ENCODE results near the gene CASQ2.

CASQ2 gene

GRCh38 chr1:115678141-115678540, 90.4 kb downstream of the CASQ2 start:
- H3K4me3 ChIP-seq (ENCODE audit: low read length) = no peak overlapping the region
- TF ChIP-seq ZNF274 (IDR thresholded peaks at IDR 0.05; ENCODE audit: low read depth, low read length) = no peak

- H3K4me3 ChIP-seq (ENCODE audit: low read length) = no peak overlapping the region
- no peak for TF ChIP-seq ZNF274 (IDR thresholded peaks at IDR 0.05; ENCODE audit: low read depth, low read length)
Measured at GRCh38 chr1:115677565-115677964, 90.9 kb downstream of the CASQ2 start.

GRCh38 chr1:115677182-115677555, 91.3 kb downstream of the CASQ2 start:
- TF ChIP-seq ZNF274 (IDR thresholded peaks at IDR 0.05; ENCODE audit: low read depth, low read length) = no peak
- H3K4me3 ChIP-seq (ENCODE audit: low read length) = no peak overlapping the region

GRCh38 chr1:115676498-115677181, 91.9 kb downstream of the CASQ2 start:
- TF ChIP-seq ZNF274 (IDR thresholded peaks at IDR 0.05; ENCODE audit: low read depth, low read length) = no peak
- no peak overlapping the region for H3K4me3 ChIP-seq (ENCODE audit: low read length)

- TF ChIP-seq ZNF274 (IDR thresholded peaks at IDR 0.05; ENCODE audit: low read depth, low read length) = no peak
- H3K4me3 ChIP-seq (ENCODE audit: low read length) = no peak overlapping the region
Measured at GRCh38 chr1:115672224-115673009, 96.1 kb downstream of the CASQ2 start.

GRCh38 chr1:115671176-115671934, 97.2 kb downstream of the CASQ2 start:
- H3K4me3 ChIP-seq (ENCODE audit: low read length) = no peak overlapping the region
- no peak for TF ChIP-seq ZNF274 (IDR thresholded peaks at IDR 0.05; ENCODE audit: low read depth, low read length)

GRCh38 chr1:115670476-115671175, 97.9 kb downstream of the CASQ2 start:
- no peak overlapping the region for H3K4me3 ChIP-seq (ENCODE audit: low read length)
- no peak for TF ChIP-seq ZNF274 (IDR thresholded peaks at IDR 0.05; ENCODE audit: low read depth, low read length)

- no peak overlapping the region for H3K4me3 ChIP-seq (ENCODE audit: low read length)
- TF ChIP-seq ZNF274 (IDR thresholded peaks at IDR 0.05; ENCODE audit: low read depth, low read length) = no peak
Measured at GRCh38 chr1:115669886-115670285, 98.6 kb downstream of the CASQ2 start.

GRCh38 chr1:115669002-115669673, 99.4 kb downstream of the CASQ2 start:
- no peak overlapping the region for H3K4me3 ChIP-seq (ENCODE audit: low read length)

GRCh38 chr1:115668579-115668978, 99.9 kb downstream of the CASQ2 start:
- TF ChIP-seq ZNF274 (IDR thresholded peaks at IDR 0.05; ENCODE audit: low read depth, low read length) = no peak
- no peak overlapping the region for H3K4me3 ChIP-seq (ENCODE audit: low read length)

More at GRCh38 chr1:115669002-115669673, 99.4 kb downstream of the CASQ2 start:
- no peak for TF ChIP-seq ZNF274 (IDR thresholded peaks at IDR 0.05; ENCODE audit: low read depth, low read length)

- no peak for TF ChIP-seq ZNF274 (IDR thresholded peaks at IDR 0.05; ENCODE audit: low read depth, low read length)
Measured at GRCh38 chr1:115666702-115667101, 101.8 kb downstream of the CASQ2 start.

GRCh38 chr1:115666206-115666605, 102.3 kb downstream of the CASQ2 start:
- no peak overlapping the region for H3K4me3 ChIP-seq (ENCODE audit: low read length)
- TF ChIP-seq ZNF274 (IDR thresholded peaks at IDR 0.05; ENCODE audit: low read depth, low read length) = no peak

More at GRCh38 chr1:115666702-115667101, 101.8 kb downstream of the CASQ2 start:
- H3K4me3 ChIP-seq (ENCODE audit: low read length) = no peak overlapping the region

GRCh38 chr1:115665319-115666096, 103.0 kb downstream of the CASQ2 start:
- TF ChIP-seq ZNF274 (IDR thresholded peaks at IDR 0.05; ENCODE audit: low read depth, low read length) = no peak
- no peak overlapping the region for H3K4me3 ChIP-seq (ENCODE audit: low read length)

Data from GM08714 (cell line).